Right cardiac atrium (tissue), 5 donors: ENCODE measurements around the gene CSTF2T. TPM values are rescaled to one million over a fixed set of nuclear protein-coding genes. Genes with fewer than 3 reads are reported as not detected.

Source experiments
- ATAC-seq, 2 donors: fragments of 200-7000 bp; cut with Tn5 transposase; one replicate each; pipeline versions ENCODE4 v1.8.0 to v1.9.1; 2020; ENCODE audit warnings: moderate library complexity in 2 of 2, mild to moderate bottlenecking in 1 of 2
- DNase-seq, 3 donors: peaks; one replicate each; pipeline ENCODE4 v3.0.0-alpha.2; 2020
- H3K27ac ChIP-seq: one replicate; pipeline ENCODE4 v1.5.1; 2013; ENCODE audit warnings: mild to moderate bottlenecking, low read length, control low read depth, moderate library complexity
- H3K27me3 ChIP-seq: one replicate; pipeline ENCODE4 v1.6.1; 2013; ENCODE audit not compliant: control insufficient read depth, insufficient read depth
- H3K4me1 ChIP-seq: one replicate; pipeline ENCODE4 v1.6.1; 2013; ENCODE audit warnings: low read length; ENCODE audit not compliant: control insufficient read depth, insufficient read depth
- H3K4me3 ChIP-seq: one replicate; pipeline ENCODE4 v1.5.1; 2013; ENCODE audit warnings: low read length, control low read depth
- H3K9me3 ChIP-seq: one replicate; pipeline ENCODE4 v1.6.1; 2013; ENCODE audit warnings: low read length; ENCODE audit not compliant: control insufficient read depth
- WGBS: extraction: QIAGEN DNeasy Blood & Tissue Kit; methylation state at CpG from one replicate; pipeline ENCODE4 v1.1.7; 2013; 5-methylcytosine and 5-hydroxymethylcytosine counted together
- intact Hi-C, 4 donors: fragments of 100-400 bp; cut with DNase I; formaldehyde crosslinking; loops; one replicate each; pipeline versions ENCODE4 v1.11.0 to v1.14.0; 2022 to 2023
- polyA plus RNA-seq: library from polyadenylated mRNA; stranded (reverse); fragments of 200-250 nt; gene quantifications from one replicate; pipeline ENCODE4 v1.2.3, GENCODE V29; 2013
- total RNA-seq, 4 donors: library from RNA; stranded (reverse); fragmentation: NEBNext Ultra II Directional; extraction: Animal tissue kit (Norgen Biotek cat#: 25700); gene quantifications; one replicate each; pipeline ENCODE4 v1.2.1, GENCODE V29; 2021
- donor health status: healthy with polysubstance abuse.
- donor health status: DM: no; HTN: yes; CAD: no.
- donor health status: DM: no; HTN: no; CAD: no.
- donor health status: DM: no; HTN: yes; CAD: no; lungs with severe emphysema.
- donor health status: DM: yes; HTN: yes; CAD: no.

CSTF2T gene
- total and polyA plus RNA-seq, 5 donors: 11.7 to 20.6 (median 19.5) TPM

DNA sequence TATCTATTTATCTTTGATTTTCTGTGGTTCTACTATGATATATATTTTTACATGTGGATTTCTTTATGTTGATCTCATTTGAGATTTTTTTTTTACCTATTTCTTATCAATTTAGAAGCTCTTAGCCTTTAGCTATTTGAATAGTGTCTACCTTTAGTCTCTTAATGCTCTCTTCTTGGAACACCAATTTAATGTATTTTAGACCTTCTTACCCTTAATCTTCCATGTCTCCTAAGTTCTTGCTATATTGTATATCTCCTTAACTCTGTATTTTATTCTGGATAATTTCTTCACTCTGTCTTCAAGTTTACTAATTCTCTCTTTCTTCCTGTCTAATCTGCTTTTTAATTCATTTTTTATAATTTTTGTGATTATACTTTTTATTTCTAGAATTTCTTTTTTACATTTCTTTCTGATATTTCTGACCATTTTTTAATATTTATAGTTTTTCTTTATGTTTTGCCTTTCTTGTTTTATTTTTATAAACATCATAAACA, 27.3 kb downstream of the CSTF2T start:
- DNase-seq (no peak), ATAC-seq (no peak)
- Histone ChIP-seq H3K27me3 (no peaks in the 10 kb centered on the region), H3K4me1 (no peaks in the 10 kb centered on the region), H3K27ac (no peak overlapping the region), H3K4me3 (no peak overlapping the region), H3K9me3 (no peaks in the 10 kb centered on the region)
- intact Hi-C loops: no loop called here

DNA sequence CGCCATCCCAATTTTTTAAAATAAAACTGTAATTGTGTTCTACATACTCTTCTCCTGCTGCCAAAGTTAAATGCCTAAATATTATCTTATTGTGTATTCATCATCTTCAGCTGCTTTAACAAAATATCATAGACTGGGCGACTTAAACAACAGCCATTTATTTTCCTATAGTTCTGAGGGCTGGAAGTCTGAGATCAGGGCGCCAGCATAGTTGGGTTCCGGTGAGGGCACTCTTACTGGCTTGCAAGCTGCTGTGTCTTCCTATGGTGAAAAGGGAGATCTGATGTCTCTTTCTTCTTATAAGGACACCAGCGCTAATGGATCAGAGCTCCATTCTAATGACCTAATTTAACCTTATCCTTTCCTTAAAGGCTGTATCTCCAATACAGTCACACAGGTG, 30.4 kb downstream of the CSTF2T start:
- ATAC-seq: no peak
- WGBS: 93% methylated on average over 5 of the region's 5 CpGs
- no peak overlapping the region for H3K27ac ChIP-seq
- H3K9me3 ChIP-seq: no peaks in the 10 kb centered on the region
- intact Hi-C loops: no loop called here
- no peaks in the 10 kb centered on the region for H3K4me1 ChIP-seq
- H3K27me3 ChIP-seq: no peaks in the 10 kb centered on the region
- DNase-seq: no peak
- no peak overlapping the region for H3K4me3 ChIP-seq

DNA sequence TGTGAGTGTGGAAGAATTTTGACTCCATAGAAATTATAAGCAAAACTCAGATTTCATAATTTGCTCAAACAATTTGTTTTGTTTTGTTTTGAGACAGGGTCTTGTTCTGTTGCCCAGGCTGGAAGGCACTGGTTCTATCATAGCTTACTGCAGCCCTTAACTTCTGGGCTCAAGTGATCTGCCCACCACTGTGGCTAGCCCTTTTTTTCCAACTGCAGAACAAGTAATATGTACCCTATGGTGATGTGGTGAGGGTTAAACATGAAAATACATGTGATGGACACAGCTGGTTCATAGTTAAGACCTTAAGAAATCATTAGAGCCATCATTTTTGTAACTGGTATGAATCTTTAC, 31.1 kb downstream of the CSTF2T start:
- Histone ChIP-seq H3K27me3 (no peaks in the 10 kb centered on the region), H3K4me1 (no peaks in the 10 kb centered on the region), H3K9me3 (no peaks in the 10 kb centered on the region), H3K27ac (no peak overlapping the region), H3K4me3 (no peak overlapping the region)
- ATAC-seq (no peak), DNase-seq (no peak)
- intact Hi-C loops: no loop called here

DNA sequence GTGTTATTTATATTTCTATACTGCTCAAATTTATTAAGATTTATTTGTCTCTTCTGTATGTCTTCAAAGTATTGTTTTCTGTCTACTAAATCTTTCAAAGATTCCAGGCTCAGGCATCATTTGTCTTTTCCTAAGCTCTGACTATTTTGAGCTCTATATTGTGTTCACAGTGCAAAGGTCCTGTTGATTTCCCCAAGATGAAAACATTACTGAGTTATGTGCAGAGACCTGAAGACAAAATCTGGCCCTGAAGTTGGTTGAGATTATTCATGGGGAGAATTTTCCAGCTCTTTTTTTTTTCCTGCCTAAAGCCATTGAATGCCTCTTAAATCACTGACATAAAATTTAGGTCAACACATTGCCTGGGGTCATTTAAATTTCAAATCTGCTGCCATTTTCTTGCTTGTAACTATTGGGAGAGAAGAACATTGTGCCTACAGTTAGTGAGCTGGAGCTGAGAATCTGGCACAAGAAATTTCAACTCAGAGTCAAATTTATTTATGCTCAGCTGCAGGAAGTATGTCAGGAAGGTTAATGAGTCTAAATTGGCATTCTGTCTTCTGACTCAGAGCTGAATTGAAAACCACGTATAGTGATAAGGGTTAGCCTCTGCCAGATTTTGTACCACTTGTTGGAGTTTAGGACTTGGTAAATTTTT, 31.6 kb downstream of the CSTF2T start:
- Histone ChIP-seq H3K27ac (no peak overlapping the region), H3K27me3 (no peaks in the 10 kb centered on the region), H3K4me1 (no peaks in the 10 kb centered on the region), H3K9me3 (no peaks in the 10 kb centered on the region), H3K4me3 (no peak overlapping the region)
- intact Hi-C loops: no loop called here
- ATAC-seq (peak in 1 of 2 donors; percentile 54), DNase-seq (no peak)
- 1% methylated on average over 1 of the region's 1 CpG for WGBS

DNA sequence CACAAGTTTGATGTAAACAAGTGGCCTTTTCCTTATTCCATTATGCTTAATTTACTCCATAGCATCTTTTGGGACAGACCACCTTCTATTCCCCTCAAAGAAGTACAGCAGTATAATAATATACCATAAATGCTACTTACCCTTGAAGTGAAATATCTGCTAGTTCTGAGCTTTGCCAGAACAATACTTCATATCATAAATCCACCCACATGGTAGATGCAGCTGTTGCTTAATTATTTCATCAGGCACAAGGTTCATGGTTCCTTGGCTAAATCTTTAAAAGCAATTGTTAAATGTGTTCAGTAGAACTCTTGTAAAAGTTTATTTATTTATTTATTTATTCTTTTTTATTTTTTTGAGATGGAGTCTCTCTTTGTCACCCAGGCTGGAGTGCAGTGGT, 32.9 kb downstream of the CSTF2T start:
- Histone ChIP-seq H3K4me3 (no peak overlapping the region), H3K4me1 (no peaks in the 10 kb centered on the region), H3K9me3 (no peaks in the 10 kb centered on the region), H3K27me3 (no peaks in the 10 kb centered on the region), H3K27ac (no peak overlapping the region)
- intact Hi-C loops: no loop called here
- no peak for ATAC-seq
- no peak for DNase-seq

DNA sequence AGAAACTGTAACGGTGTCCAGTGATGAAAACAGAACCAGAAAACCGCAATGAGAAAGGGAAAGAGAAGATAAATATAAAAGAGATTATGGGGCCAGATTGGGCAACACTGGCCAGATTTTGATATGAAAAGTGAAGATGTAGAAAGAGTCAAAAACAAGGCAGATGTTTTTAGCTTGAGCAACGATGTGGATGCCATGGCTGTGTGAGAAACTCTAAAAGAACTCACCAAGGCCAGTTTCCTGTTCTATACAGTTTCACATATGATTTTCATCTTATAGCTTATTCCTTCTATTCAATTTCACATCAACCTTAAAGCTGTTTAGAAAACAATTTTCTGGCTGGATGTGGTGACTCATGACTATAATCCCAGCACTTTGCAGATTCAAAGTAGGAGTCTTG, 36.3 kb downstream of the CSTF2T start:
- intact Hi-C loops: no loop called here
- ATAC-seq (no peak), DNase-seq (no peak)
- H3K9me3 ChIP-seq: no peaks in the 10 kb centered on the region
- H3K27ac ChIP-seq: no peak overlapping the region
- H3K27me3 ChIP-seq: no peaks in the 10 kb centered on the region
- 82% methylated on average over 3 of the region's 3 CpGs for WGBS
- H3K4me3 ChIP-seq: no peak overlapping the region
- no peaks in the 10 kb centered on the region for H3K4me1 ChIP-seq

DNA sequence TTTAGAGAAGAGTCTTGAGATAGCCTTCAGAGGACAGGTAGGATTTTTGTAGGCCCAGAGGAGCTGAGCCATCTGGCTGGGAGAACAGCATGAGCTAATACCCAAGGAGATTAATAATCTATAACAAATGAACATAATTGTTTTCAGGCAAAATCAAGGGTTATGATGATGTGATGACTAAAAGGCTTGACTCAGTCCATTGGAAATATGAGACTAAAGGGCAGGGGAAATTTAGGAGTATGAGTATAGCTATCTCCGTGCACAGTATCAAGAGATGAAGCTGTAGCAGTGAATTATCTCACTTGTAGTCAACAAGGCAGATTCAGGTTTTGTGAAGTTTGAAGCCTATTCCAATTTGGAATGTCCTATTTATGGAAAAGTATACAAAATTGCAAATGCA, 40.1 kb downstream of the CSTF2T start:
- Histone ChIP-seq H3K4me3 (no peak overlapping the region), H3K27me3 (no peaks in the 10 kb centered on the region), H3K4me1 (no peaks in the 10 kb centered on the region), H3K9me3 (no peaks in the 10 kb centered on the region), H3K27ac (no peak overlapping the region)
- no peak for DNase-seq
- ATAC-seq: no peak
- 78% methylated on average over 1 of the region's 1 CpG for WGBS
- intact Hi-C loops: no loop called here

DNA sequence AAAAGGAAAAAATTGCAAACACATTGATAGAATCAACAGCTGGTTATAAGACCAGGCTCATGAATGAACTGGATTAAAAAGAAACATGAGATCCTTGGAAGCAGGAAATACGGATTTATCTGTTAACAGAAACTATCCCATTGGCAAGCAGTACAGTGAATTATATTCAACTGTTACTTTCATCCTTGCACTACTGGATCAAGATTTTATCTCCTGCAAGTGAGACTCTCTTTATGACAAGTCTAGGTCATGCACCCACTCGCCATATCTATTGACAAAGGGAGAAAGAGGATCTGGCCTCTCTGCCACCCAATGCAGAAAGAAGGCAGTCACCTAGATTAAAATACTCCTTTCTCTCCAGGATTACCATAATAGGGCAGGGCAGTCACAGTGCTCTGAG, 41.4 kb downstream of the CSTF2T start:
- Histone ChIP-seq H3K9me3 (no peaks in the 10 kb centered on the region), H3K4me3 (no peak overlapping the region), H3K27me3 (no peaks in the 10 kb centered on the region), H3K4me1 (no peaks in the 10 kb centered on the region), H3K27ac (no peak overlapping the region)
- WGBS: 37% methylated on average over 2 of the region's 2 CpGs
- intact Hi-C loops: no loop called here
- ATAC-seq: peak in 1 of 2 donors; percentile 40
- no peak for DNase-seq

DNA sequence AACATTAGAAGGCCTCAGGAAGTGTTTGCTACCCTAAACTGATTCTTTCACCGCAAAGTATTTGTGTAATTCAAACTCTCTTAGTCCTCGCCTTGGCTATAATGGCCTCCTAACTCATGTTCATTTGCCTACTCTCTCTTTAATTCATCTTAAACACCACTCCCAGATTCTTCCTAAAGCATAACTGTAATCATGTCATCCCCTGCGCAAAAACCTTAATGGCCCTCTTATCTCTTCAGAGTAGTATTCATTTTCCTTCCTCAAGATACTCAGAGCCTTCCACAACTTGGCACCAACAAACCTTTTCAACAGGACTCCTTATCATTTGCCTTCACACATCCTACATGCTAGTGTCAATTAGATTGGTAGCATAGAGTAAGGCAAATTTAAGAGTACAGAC, 42.9 kb downstream of the CSTF2T start:
- H3K4me1 ChIP-seq: no peaks in the 10 kb centered on the region
- DNase-seq: no peak
- no peak overlapping the region for H3K27ac ChIP-seq
- no peak overlapping the region for H3K4me3 ChIP-seq
- intact Hi-C loops: no loop called here
- peak in 1 of 2 donors; percentile 18 for ATAC-seq
- H3K27me3 ChIP-seq: no peaks in the 10 kb centered on the region
- H3K9me3 ChIP-seq: no peaks in the 10 kb centered on the region
- WGBS: 68% methylated on average over 3 of the region's 3 CpGs

DNA sequence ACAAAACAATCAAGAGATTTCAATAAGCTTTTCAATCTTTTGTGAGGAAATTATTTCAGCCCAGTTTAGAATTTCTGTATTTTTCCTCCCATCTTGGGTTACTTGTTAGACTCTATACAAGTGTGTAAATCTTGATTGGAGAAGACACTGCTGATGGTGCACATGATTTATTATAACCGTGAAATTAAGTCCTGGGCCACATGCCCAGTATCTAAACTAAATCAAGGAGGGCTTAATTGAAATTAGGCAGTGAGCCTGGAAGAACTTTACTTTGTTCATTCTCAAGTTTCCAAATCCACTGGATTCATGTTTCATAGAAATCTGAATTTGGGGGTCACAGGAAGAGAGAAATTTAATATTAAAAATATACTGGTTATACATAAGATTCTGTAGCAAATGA, 44.5 kb downstream of the CSTF2T start:
- intact Hi-C loops: no loop called here
- WGBS: 44% methylated on average over 1 of the region's 1 CpG

DNA sequence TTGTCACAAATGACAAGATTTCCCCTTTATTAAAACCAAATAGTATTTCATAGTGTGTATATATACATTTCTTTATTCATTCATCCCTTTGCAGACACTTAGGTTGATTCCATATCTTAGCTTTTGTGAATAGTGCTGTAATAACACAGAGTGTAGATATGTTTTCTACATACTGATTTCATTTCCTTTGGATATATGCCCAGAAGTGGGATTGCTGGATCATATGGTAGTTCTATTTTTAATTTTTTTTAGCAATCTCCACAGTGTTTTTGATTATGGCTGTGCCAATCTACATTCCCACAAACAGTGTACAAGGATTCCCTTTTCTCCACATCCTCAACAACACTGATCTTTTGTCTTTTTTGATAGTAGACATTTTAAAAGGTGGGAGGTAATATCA, 46.4 kb downstream of the CSTF2T start:
- no peaks in the 10 kb centered on the region for H3K9me3 ChIP-seq

More for the DNA sequence above, 44.5 kb downstream of the CSTF2T start:
- Histone ChIP-seq H3K4me1 (no peaks in the 10 kb centered on the region), H3K9me3 (no peaks in the 10 kb centered on the region), H3K27ac (no peak overlapping the region), H3K27me3 (no peaks in the 10 kb centered on the region), H3K4me3 (no peak overlapping the region)
- ATAC-seq (no peak), DNase-seq (no peak)

DNA sequence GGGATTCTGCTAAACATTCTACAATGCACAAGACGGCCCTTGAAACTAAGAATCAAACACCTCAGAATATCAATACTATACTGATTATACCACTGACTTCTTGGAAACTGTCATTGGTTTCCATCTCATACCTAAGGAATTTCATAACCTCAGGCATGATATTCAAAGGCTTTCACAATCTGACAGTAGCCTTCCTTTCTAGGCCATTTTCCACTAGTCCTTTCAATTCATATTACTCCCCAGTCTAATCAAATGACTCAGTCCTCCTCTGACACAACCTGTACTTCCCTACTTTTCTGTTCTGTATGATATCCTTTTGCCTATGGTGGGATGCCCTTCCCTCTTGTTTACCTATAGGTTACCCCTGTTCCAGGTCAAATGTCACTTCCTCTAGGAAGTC, 48.3 kb downstream of the CSTF2T start:
- ATAC-seq: no peak
- intact Hi-C loops: no loop called here
- Histone ChIP-seq H3K27me3 (no peaks in the 10 kb centered on the region), H3K4me3 (no peak overlapping the region), H3K27ac (no peak overlapping the region), H3K9me3 (no peaks in the 10 kb centered on the region), H3K4me1 (no peaks in the 10 kb centered on the region)
- no peak for DNase-seq
- 86% methylated on average over 1 of the region's 1 CpG for WGBS

More for the DNA sequence above, 46.4 kb downstream of the CSTF2T start:
- DNase-seq: no peak
- no peaks in the 10 kb centered on the region for H3K27me3 ChIP-seq
- H3K27ac ChIP-seq: no peak overlapping the region
- H3K4me3 ChIP-seq: no peak overlapping the region
- no peak for ATAC-seq
- intact Hi-C loops: no loop called here
- no peaks in the 10 kb centered on the region for H3K4me1 ChIP-seq
